Islet of Langerhans (tissue), 1 donor: ENCODE data around the gene MYOM3.

ENCODE experiments used
- FAIRE-seq: peaks from one replicate; lab custom pipeline; 2011; peaks lifted over from hg19 to GRCh38; lab: Jason Lieb, UNC

The MYOM3 gene

GRCh38 chr1:24138476-24139221, 26.7 kb upstream of the MYOM3 start:
- no peak for FAIRE-seq

GRCh38 chr1:24136956-24137539, 25.1 kb upstream of the MYOM3 start:
- FAIRE-seq = no peak

GRCh38 chr1:24134376-24134775, 22.4 kb upstream of the MYOM3 start:
- no peak for FAIRE-seq

- no peak for FAIRE-seq
Observed at GRCh38 chr1:24133819-24134218, 21.9 kb upstream of the MYOM3 start.

GRCh38 chr1:24130385-24130784, 18.4 kb upstream of the MYOM3 start:
- no peak for FAIRE-seq

- no peak for FAIRE-seq
Observed at GRCh38 chr1:24127801-24128363, 15.9 kb upstream of the MYOM3 start.

GRCh38 chr1:24127134-24127800, 15.3 kb upstream of the MYOM3 start:
- FAIRE-seq = no peak

- FAIRE-seq = no peak
Observed at GRCh38 chr1:24126672-24127023, 14.7 kb upstream of the MYOM3 start.

GRCh38 chr1:24126018-24126671, 14.2 kb upstream of the MYOM3 start:
- FAIRE-seq = no peak

- no peak for FAIRE-seq
Observed at GRCh38 chr1:24125456-24125855, 13.5 kb upstream of the MYOM3 start.

GRCh38 chr1:24124980-24125379, 13.0 kb upstream of the MYOM3 start:
- FAIRE-seq = no peak

GRCh38 chr1:24123611-24124010, 11.7 kb upstream of the MYOM3 start:
- FAIRE-seq = no peak

GRCh38 chr1:24122776-24123175, 10.8 kb upstream of the MYOM3 start:
- no peak for FAIRE-seq

- no peak for FAIRE-seq
Observed at GRCh38 chr1:24121406-24121805, 9.5 kb upstream of the MYOM3 start.

- no peak for FAIRE-seq
Observed at GRCh38 chr1:24120965-24121364, 9.0 kb upstream of the MYOM3 start.

- FAIRE-seq = no peak
Observed at GRCh38 chr1:24119859-24120756, 8.2 kb upstream of the MYOM3 start.

GRCh38 chr1:24119489-24119858, 7.5 kb upstream of the MYOM3 start:
- FAIRE-seq = no peak

- FAIRE-seq = no peak
Observed at GRCh38 chr1:24118410-24119242, 6.7 kb upstream of the MYOM3 start.

GRCh38 chr1:24117722-24118409, 5.9 kb upstream of the MYOM3 start:
- FAIRE-seq = no peak

- FAIRE-seq = no peak
Observed at GRCh38 chr1:24117132-24117531, 5.2 kb upstream of the MYOM3 start.
